ENCODE results near the gene MICAL3.

The MICAL3 gene

GRCh38 chr22:17816649-17817048, 207.7 kb downstream of the MICAL3 start:
- DNase-seq (ENCODE audit: low read depth): no peak

DNA sequence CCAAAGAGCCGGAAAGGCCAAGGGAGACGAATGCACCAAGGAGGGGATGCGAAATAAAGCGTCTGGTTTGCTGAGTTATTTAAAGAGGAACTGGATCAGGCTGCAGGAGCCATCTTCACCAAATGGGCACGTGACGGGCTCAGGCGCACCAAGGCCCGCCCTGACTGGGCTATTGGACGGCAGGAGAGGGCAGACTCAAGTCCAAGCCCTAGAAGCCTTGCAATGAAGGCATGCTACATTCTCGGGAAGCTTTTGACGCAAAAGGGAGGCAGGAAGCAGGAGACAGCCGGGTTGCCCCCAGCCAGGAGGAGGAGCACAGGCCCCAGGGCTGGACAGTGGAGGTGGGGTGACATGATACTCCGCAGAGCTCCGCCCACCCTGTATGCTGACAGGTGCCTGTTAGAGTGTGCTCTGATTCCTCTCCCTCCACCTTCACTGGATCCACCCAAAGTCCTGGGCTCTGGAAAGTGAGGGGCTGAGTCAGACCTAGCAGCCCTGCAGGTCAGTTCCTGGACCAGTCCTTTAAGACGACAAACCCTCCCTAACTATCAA, 208.6 kb downstream of the MICAL3 start:
- no peak for DNase-seq (ENCODE audit: low read depth)

DNA sequence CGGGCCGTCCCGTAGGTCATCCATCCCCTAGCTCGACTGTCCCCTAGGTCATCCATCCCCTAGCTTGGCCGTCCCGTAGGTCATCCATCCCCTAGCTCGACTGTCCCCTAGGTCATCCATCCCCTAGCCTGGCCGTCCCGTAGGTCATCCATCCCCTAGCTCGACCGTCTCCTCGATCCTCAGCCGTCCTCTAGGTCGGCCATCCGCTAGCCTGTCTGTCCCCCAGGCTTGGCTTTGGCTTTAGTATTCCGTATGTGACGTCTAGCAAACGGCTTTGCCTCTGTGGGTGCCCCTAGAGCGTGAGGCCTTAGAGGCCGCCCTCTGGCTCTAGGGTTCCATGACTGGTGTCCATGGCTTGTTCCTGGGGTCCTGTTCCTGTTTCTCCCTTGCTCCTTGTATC, 209.5 kb downstream of the MICAL3 start:
- no peak for DNase-seq (ENCODE audit: low read depth)

DNA sequence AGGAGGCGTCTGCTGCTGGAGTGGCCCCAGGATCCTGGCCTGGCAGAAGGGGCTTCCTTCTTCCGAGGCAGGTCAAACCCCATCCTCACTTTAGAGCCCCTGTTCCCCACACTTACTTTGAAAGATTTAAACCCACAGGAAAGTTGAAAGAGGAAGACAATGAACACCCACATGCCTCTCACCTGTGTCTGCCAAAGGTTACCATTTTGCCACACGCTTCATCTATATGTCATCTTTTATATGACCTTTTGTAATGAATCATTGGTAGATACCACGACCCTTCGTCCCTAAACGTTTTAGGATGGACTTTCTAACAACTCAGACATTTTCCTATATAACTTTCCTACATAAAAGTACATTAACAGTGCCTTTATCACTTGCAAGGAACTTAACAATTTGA, 210.3 kb downstream of the MICAL3 start:
- no peak for DNase-seq (ENCODE audit: low read depth)

DNA sequence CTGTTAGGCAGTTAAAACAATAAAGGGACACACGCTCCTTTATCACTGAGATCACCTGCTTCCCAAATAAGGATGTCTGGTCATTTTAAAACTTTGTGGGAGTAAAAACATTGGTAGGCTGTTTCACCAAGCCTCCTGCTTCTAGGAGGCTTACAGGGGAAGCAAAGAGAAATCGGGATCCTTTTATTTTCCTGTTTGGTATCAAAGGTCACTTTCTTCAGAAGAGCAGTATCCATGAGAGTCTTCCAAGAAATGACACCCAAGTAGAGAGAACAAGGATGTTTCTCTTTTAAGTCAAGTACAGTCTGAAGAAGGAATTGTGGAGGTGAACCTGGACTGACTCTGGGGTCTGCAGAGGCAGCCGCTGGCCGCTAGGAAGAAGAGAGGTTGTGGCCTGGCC, 213.2 kb downstream of the MICAL3 start:
- DNase-seq (ENCODE audit: low read depth): no peak

DNA sequence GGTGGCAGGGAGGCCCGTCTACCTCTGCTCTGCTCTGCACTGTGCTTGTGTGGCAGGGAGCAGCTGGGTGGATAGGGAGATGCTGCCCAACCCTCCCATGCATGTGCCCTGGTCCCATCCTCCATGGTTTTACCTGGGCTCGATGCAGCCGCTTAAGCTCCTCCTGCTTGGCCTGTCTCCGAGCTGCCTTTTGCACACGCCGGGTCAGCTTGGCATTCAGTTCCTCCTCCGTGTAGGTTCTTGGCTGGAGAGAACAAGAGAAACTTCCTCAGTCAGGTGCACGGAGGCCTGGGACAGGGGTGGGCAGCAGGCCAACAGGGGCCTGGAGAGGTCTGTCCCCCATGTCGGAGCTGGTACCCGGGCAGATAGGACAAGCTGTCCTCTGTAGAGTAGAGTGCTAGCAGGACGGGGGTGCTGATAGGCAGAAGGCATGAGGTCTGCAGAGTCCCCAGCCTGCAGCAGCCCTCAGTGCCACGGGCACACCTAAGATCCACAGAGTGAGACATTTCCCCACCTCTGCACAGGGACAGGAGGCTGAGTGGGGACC, 213.7 kb downstream of the MICAL3 start:
- no peak for DNase-seq (ENCODE audit: low read depth)

DNA sequence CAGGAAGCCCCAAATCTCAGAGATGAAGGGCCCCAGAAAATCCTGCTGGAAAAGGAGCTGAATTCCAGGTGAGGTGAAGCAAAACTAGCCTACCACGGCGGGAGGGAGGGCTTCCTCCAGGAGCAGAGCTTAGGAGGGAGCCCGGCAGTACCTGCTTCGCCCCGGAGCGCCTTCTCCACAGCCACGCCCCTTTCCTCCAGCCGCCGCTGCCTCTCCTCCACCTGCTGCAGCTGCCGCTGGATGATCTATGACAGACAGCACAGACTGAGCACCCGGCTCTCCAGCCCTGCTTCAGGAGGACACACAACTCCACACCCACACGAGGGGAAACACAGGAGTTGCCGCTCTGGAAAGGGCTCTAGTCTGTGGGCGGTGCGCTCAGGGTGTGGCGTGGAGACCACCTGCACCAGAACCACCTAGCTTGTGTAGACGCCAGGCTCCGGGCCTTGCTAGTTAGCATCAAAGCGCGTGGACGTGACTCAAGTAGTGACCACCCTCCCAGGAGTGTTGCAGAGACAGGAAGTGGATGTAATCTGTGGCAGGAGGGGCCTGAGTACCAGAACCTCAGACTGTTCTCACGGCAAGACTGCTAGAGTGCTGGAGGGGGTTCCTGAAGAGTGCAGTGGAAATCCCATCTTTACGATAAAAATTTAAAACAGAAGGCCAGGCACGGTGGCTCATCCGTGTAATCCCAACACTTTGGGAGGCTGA, 215.5 kb downstream of the MICAL3 start:
- DNase-seq (ENCODE audit: low read depth): no peak

DNA sequence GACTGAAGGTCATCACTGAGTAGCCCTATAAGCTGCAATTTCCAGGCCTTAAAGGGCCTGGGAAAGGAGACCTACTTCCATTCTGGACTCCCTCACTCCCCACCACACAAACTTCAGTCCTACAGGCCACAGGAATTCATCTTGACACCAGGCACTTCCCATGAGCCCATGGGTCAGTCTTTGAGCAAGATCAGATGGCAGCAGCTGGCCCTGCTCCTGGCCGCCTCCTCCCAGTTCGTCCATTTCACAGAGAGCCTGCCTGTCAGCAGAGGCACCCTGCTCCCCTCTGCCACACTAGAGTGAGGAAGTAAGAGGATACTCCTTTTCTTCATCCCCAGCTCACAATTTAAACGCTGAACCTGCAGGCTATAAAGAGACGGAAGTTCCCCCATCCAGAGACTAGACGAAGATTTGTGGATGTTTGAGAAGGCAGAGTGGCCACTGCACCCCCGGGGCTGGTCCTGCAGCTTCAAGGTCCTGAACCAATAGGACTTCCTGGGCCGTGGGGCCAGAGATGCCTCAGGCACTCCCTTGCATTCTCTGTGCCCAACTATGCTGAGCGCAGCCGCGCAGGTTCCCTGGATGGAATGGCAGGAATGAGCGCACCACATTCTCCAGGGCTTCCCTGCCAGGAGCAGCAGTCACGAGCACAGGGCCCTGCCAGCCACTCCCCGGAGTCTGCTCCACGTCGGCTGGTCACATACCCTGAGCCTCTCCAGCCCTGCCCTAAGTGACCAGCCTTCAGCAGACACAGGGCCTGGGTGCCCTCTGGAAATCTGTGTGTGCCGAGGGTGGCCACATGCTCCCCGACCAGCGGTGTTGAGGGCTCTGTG, 216.6 kb downstream of the MICAL3 start:
- DNase-seq (ENCODE audit: low read depth): no peak

DNA sequence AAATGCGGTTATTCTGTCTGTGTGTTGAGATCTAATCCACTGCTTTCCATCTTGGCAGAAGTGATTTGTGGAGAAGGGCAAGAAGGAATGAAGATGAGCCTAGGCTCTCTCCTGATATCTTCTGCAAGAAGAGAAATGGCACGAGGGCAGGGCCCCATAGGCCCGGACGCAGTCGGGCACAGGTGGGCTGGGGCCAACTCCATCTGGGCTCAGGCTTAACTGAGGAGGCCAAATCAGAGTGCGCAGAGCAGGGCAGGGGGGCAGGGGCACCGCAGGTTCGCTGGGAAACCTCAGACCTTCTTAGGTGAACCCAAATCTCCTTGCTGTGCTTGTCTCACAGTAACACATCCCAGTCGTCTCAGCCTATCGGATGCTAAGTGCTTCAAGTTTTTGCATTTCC, 217.3 kb downstream of the MICAL3 start:
- no peak for DNase-seq (ENCODE audit: low read depth)

- no peak for DNase-seq (ENCODE audit: low read depth)
These were observed 217.9 kb downstream of the MICAL3 start for GRCh38 chr22:17806437-17806836.

DNA sequence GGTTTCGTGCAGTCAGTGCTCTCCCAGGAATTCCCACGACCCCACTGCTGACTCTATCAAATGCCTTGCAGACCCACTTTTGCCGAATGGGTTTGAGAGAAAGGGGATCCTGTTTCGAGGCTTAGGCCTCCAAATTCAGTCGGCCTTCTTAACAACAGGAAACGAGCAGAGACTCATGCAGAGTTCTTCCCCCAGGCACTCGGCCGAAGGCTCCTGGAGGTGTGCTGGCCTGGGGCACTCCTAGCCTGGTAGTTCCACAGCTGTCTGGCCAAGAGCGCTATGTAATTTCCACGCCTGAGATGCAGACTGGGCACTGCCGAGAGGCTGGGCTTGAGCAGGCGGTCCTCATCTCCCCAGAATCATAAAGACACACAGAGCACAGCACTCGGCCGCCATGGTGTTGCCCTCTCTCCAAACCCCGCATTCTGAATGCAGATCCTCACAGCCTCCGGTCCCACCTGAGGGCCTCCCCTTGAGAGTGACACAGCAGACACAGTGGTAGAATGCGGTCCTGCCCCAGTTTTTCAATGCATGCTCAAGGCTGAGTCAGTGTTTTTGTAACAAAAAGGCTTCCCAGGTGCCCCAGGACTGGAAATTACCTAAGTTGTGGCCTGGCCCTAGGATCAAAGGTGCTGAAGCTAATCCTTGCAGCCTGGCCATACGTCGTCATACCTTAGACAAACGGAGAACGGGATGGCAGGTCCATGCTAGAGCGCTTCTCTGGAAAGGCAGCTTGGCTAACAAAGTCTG, 219.9 kb downstream of the MICAL3 start:
- no peak for DNase-seq (ENCODE audit: low read depth)

DNA sequence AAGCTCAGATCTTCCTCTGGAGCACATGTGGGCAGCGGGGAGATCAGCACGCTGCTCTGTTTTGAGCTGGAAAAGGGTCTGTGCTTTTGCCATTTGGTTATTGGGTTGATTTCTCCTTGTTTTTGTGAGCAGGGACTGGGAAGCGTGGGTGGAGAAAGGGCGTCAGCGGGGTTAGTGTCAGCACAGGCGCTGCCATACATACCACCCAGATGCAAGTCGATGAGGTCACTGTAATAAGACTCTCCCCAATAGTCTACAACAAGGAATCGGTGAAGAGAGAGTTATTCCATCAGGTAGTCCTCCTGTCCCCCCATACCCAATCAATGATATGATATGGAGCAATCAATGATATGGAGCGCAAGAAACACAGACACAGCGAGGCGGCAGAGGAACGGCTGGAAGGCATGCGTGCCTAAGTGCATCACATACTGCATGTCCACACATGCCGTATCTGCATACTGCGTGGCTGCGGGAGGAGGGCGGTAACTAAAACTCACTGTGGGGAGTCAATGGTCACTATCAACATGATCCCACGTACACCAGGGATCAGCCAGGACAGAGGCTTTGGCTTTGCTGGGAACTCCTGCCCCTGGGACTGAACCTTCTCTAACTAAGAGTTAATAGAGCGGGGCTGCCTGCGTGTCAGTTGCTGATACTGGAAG, 220.6 kb downstream of the MICAL3 start:
- no peak for DNase-seq (ENCODE audit: low read depth)

GRCh38 chr22:17802822-17803221, 221.5 kb downstream of the MICAL3 start:
- no peak for DNase-seq (ENCODE audit: low read depth)

DNA sequence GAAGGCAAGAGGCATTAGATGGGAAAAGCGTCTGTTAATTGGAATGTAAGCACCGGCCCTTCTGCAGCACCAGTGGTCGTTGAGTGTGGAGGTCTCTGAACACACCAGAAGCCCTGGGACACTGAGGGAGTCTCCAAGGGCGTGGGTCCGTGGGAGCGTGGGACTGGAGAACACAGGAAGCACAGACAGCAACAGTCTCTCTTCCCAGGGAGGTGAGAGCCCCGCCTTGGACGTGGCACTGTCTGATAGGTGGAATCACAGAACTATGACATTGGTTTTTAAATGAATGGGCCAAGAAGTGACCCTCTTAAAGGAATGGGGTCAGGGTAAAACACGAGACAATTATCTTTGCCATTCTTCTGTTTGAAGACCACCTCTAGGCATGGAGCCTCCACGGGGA, 221.9 kb downstream of the MICAL3 start:
- DNase-seq (ENCODE audit: low read depth): no peak

DNA sequence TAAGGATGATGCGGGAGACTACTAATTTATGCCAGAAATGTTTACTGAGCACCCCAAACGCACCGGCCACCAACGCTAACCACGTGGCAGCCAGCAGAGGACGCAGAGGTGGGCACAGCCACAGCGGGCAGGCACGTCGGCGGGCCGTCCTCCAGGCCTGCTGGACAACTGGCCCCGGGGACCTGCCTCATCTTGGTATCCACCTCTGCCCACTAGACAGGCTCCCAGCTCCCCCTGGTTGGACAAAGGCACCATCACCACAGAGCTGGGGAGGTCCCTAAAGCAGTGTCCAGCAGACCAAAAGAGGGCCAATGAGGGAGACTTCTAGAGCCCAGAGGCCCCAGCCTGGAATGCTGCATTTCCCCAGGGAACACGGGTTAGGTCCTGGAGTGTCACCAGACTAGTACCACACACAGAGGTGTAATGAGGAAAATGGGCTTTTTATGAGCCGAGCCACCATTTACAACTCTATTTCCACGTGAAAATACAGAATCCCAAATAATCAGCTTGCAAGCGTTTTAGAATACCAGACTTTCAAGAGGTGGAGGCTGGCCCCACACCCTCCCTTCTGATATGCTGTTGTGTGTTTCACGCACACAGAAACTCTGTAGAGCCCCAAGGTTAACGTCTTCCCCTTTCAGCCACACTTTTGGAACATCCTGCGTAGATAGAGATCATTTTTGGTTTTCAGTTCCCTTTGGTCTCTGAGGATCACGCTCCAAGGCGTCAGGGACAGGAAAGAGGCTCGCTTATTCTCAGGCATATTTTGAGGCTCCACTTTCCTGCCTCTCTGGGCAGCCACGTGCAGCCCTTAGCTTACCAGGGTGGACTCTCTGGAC, 226.4 kb downstream of the MICAL3 start:
- no peak for DNase-seq (ENCODE audit: low read depth)

- no peak for DNase-seq (ENCODE audit: low read depth)
These were observed 227.7 kb downstream of the MICAL3 start for GRCh38 chr22:17796695-17797094.

DNA sequence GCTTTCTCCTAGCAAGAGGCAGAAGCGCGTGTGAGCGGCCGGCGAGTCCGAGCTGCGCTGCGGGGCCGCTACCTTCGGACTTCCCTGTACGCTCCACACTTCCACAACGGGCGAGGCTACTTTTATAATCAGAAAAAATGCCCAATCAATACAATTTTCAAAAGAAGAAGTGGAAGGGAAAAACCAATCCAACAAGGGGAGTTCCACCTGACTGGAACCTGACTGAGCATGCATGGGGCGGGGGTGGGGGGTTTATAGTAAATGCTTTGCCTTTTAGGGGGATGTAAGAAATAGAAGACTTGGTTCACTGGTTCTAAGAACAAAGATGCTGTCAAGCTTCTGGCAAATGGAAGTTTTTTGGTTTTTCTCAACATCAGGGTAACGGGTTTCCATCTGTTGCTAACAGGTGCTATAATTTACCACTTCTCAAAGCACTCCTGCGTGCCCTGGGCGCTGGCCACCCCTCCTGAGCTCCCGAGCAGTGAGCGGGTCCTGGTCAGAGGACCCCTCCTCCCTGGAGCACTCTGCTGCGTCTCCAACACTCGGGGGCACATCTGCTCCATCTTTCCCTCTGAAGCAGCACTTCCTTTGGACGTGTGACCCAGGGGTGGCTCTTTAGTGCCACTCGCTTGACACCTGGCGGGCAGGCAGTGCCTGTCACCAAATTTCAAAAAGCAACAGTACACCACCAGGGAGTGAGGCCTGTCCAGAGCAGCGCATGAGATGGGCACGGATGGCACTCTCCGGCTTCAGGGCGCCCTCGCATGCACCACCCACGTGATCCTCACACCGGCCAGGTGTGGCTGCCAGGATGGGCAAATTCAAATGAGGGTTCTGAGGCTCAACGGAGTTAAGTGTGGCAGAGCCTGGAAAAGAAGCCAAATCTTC, 228.5 kb downstream of the MICAL3 start:
- no peak for DNase-seq (ENCODE audit: low read depth)

DNA sequence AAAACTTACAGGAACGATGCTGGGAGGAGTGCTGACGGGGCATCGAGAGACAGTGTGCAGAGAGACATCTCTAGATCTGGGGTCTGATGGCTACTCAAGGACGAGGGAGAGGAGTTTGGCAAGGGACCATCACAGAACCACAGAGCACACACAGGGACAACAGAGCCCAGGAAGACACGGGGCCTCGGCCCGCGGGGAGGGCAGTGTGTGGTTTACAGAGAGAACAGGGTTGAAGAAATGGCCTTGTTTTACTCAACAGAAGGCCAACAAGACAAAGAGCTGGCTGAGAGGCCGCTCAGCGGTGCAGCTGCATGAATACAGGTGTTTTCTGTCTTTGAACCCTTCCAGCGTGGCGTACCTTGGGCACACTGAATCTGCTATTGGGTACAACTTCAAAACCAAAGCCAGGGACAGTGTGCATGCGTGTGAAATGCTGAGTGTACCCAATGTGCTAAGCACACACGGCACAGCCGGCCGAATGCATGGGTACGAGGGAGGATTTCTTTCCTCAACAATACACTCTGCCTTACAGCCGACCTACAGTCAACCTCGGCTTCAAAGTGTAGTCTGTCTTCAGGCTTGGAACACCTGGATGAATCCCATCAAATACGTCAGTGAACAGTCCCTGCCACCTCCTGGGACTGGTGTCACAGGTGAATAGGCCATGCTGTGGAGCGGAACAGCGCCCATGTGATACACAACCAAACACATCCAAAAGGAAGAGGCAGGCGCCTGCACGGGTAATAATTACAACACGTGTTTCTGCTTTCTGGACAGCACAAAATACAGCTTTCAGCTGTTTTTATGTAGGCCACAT, 229.4 kb downstream of the MICAL3 start:
- no peak for DNase-seq (ENCODE audit: low read depth)

Measured in HS-27A (cell line).